ENCODE results near the gene MFSD6. TPM values are rescaled to one million over a fixed set of nuclear protein-coding genes. Genes with fewer than 3 reads are reported as not detected.

The MFSD6 gene
- total RNA-seq, 4 donors from 2014 or later, result 40.4 to 184 (median 119) TPM

DNA sequence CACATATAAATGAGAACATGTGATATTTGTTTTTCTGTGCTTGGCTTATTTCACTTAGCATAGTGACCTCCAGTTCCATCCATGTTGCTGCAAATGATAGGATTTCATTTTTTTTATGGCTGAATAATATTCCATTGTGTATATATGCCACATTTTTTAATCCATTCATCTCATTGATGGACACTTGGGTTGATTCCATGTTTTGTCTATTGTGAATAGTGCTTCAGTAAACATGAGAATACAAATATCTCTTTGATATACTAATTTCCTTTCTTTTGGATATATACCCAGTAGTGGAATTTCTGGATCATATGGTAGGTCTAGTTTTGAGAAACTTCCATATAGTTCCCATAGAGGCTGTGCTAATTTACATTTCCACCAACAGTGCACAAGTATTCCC lies 130.0 kb downstream of the MFSD6 start:
- no peak overlapping the region for H3K27ac ChIP-seq
- no peaks in the 10 kb centered on the region for H3K27me3 ChIP-seq
- no peak overlapping the region for H3K4me3 ChIP-seq
- TF ChIP-seq POLR2A (IDR thresholded peaks at IDR 0.05), result no peak
- TF ChIP-seq, protein P1, sequence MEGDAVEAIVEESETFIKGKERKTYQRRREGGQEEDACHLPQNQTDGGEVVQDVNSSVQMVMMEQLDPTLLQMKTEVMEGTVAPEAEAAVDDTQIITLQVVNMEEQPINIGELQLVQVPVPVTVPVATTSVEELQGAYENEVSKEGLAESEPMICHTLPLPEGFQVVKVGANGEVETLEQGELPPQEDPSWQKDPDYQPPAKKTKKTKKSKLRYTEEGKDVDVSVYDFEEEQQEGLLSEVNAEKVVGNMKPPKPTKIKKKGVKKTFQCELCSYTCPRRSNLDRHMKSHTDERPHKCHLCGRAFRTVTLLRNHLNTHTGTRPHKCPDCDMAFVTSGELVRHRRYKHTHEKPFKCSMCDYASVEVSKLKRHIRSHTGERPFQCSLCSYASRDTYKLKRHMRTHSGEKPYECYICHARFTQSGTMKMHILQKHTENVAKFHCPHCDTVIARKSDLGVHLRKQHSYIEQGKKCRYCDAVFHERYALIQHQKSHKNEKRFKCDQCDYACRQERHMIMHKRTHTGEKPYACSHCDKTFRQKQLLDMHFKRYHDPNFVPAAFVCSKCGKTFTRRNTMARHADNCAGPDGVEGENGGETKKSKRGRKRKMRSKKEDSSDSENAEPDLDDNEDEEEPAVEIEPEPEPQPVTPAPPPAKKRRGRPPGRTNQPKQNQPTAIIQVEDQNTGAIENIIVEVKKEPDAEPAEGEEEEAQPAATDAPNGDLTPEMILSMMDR (IDR thresholded peaks at IDR 0.05), result no peak
- H3K36me3 ChIP-seq, result no peaks in the 10 kb centered on the region
- DNase-seq, result no peak
- H3K4me1 ChIP-seq, result no peaks in the 10 kb centered on the region
- peaks cover 0 to 13% (median 0%) of the 10 kb centered on the region in 4 donors for H3K9me3 ChIP-seq

DNA sequence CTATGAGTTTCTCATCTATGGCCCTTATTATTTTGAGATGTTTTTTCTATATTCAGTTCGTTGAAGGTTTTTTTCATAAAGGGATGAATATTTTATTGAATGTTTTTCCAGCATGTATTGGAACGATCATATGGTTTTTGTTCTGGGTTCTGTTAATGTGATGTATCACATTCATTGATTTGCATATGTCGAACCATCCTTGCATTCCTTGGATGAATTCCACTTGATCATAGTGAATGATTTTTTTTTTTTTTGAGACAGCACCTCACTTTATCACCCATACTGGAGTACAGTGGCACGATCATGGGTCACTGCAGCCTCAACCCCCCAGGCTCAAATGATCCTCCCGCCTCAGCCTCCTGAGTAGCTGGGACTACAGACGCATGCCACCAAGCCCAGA lies 131.9 kb downstream of the MFSD6 start:
- Histone ChIP-seq H3K4me3 (no peak overlapping the region), H3K27ac (no peak overlapping the region), H3K4me1 (no peaks in the 10 kb centered on the region), H3K9me3 (peaks cover 0 to 13% (median 0%) of the 10 kb centered on the region in 4 donors), H3K27me3 (no peaks in the 10 kb centered on the region), H3K36me3 (no peaks in the 10 kb centered on the region)
- no peak for DNase-seq
- TF ChIP-seq, protein P1 (IDR thresholded peaks at IDR 0.05), result no peak
- no peak for TF ChIP-seq POLR2A (IDR thresholded peaks at IDR 0.05)

DNA sequence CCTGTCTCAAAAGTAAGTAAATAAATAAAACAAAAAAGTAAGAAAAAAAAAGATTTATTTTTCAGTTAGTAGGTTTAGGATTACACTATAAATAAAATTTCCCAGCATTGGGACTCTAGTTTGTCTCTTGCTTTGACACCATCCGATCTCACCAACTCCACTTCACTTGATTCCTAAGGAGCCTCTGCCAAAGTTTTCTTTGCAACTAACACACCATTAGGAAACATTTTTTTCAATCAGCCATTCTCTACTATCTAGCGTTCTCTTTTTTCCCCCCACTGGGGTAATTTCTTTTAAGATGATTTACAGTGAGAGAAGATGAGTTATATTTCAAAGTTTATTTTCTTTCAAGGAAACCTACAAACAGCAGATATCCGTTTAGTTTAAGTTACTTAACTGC lies 136.9 kb downstream of the MFSD6 start:
- no peaks in the 10 kb centered on the region for H3K27me3 ChIP-seq
- no peak for TF ChIP-seq POLR2A (IDR thresholded peaks at IDR 0.05)
- peak overlapping the region in 1 of 4 donors; percentile 0 for H3K4me3 ChIP-seq
- H3K4me1 ChIP-seq, result no peaks in the 10 kb centered on the region
- DNase-seq, result no peak
- H3K36me3 ChIP-seq, result no peaks in the 10 kb centered on the region
- H3K27ac ChIP-seq, result no peak overlapping the region
- H3K9me3 ChIP-seq, result peaks cover 0 to 11% (median 0%) of the 10 kb centered on the region in 4 donors

DNA sequence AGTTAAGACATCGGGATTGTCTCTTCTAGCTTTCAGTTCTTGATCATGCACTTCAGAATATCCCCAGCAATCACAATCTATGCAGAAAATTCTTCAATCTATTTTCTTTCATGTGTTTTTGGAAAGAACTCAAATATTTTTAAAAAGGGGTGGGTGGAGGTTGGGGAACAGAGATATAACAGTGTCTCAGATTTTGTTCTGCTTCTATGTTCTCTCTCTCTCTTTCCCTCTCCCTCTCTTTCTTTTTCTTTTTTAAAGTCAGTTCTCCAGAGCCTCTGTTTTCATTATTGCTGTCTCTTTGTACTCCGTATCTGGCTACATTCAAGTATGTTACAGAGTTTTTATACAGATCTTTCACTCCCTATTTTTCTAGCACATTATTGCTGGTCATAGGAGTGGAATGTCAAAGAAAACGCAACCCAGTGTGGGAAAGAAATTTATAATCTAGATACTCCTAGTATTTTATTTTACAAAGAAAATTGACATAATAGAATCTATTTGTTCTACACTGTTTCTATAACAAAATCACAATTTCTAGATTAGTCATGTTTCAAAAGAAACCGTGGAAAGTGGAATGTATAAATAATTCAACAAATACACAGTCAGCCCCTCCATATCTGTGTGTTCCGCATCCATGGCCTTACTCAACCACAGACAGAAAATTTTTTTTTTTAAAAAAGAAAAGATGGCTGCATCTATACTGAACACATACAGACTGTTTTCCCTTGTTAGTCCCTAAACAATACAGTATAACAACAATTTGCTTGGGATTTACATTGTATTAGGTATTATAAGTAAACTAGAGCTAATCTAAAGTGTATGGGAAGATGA lies 137.6 kb downstream of the MFSD6 start:
- H3K36me3 ChIP-seq, result no peaks in the 10 kb centered on the region
- TF ChIP-seq, protein P1 (IDR thresholded peaks at IDR 0.05), result no peak
- TF ChIP-seq POLR2A (IDR thresholded peaks at IDR 0.05), result no peak
- H3K9me3 ChIP-seq, result peaks cover 0 to 4% (median 0%) of the 10 kb centered on the region in 4 donors
- no peaks in the 10 kb centered on the region for H3K4me1 ChIP-seq
- no peak overlapping the region for H3K27ac ChIP-seq
- peak overlapping the region in 1 of 4 donors; percentile 0 for H3K4me3 ChIP-seq
- H3K27me3 ChIP-seq, result no peaks in the 10 kb centered on the region
- DNase-seq, result no peak

DNA sequence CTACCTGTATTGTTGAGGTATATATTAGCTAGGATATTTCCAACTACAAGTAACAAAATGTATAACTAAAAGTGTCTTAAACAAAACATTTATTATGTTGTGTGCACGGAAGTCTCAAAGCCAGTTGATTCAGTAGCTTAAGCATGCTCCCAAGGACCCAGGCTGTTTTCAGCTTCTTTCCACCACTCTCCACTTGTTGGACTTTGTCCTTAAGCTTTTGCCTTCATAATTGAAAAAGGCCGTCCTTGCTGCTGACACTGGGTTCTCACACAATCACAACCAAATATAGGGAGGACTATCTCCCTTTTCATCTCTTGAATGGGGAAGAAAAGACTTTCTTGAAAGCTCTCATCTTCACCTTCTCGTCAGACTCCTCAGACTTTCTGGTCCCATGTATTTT lies 138.6 kb downstream of the MFSD6 start:
- no peak for DNase-seq
- no peak for TF ChIP-seq POLR2A (IDR thresholded peaks at IDR 0.05)
- TF ChIP-seq, protein P1 (IDR thresholded peaks at IDR 0.05), result no peak
- Histone ChIP-seq H3K36me3 (no peaks in the 10 kb centered on the region), H3K4me1 (no peaks in the 10 kb centered on the region), H3K4me3 (no peak overlapping the region), H3K27ac (no peak overlapping the region), H3K9me3 (peaks cover 0 to 1% (median 0%) of the 10 kb centered on the region in 4 donors), H3K27me3 (no peaks in the 10 kb centered on the region)

DNA sequence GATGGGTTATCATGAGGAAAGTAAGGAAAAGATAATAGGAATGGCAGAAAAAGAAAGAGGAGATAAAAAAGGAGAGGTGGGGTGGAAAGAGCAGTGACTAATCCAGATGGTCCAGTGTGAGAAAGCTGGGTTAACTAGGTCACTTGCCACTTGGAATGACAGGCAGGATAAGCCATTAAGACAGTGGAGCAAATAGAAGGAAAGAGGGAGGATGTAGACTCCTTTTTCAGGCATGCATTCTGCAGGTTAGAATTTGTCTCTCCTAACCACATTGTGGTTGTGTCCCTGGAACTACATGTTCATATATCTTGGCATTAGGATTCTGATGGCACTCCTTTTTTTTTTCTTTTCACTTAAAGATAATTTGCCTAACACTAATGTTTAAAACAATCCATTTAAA lies 139.7 kb downstream of the MFSD6 start:
- H3K27me3 ChIP-seq, result no peaks in the 10 kb centered on the region
- no peak for DNase-seq
- no peaks in the 10 kb centered on the region for H3K36me3 ChIP-seq
- no peak overlapping the region for H3K27ac ChIP-seq
- no peaks in the 10 kb centered on the region for H3K9me3 ChIP-seq
- no peak overlapping the region for H3K4me3 ChIP-seq
- no peaks in the 10 kb centered on the region for H3K4me1 ChIP-seq
- no peak for TF ChIP-seq POLR2A (IDR thresholded peaks at IDR 0.05)
- TF ChIP-seq, protein P1 (IDR thresholded peaks at IDR 0.05), result no peak

Measured in Peyer's patch (tissue), 4 donors.